HG02884 (cell line): ENCODE data around the gene DLGAP1.

ENCODE experiments used
- ATAC-seq: cut with Tn5 transposase; IDR thresholded peaks from one replicate; pipeline ENCODE4 v1.9.1; 2021; ENCODE audit warnings: mild to moderate bottlenecking, moderate library complexity; ENCODE audit not compliant: unreplicated experiment

Gene DLGAP1

DNA sequence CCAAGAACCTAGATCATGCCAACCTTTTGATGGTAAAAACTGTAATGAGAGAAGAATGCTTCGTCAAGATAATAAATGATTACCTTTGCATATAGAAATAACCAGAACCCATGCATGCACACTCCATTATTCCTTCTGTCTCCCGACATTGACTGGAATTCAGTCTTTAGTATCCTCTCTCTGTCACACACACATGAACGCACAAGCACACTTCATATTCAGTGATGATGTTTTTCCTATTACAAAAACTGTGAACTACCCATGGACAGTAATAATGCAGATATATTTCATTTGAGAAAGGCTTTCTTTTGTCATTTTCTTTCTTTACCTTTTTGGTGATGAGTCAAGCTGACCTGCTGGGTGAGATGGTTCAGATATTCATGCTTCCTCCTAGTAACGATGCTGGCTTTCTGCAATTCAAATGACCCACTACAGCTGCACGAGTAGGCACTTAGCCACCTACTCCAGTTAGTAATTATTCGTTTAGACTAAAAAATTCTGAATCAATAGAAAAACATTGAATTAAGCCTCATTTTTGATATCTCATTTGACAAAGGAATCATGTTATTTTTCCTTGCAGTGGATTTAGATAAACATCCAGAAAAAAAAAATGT is 623.0 kb downstream of the DLGAP1 start:
- no peak for ATAC-seq

DNA sequence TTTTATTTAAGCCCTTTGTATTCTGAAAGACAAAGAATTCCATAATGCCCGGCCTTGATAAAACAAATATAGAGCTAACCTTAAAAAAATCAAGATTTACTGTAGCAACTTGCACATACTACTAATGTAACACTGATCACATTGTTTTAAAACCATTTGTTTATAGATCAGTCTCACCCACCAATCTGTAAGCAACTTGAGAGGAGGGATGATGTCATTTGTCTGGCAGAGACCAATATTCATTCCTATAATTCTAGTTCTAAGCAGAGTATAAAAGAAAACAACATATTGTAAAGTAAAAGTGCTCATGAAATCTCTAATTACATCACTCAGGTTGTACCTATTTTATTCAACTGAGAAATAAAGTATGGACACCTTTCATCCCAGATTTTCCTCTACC is 624.5 kb downstream of the DLGAP1 start:
- ATAC-seq, result no peak

DNA sequence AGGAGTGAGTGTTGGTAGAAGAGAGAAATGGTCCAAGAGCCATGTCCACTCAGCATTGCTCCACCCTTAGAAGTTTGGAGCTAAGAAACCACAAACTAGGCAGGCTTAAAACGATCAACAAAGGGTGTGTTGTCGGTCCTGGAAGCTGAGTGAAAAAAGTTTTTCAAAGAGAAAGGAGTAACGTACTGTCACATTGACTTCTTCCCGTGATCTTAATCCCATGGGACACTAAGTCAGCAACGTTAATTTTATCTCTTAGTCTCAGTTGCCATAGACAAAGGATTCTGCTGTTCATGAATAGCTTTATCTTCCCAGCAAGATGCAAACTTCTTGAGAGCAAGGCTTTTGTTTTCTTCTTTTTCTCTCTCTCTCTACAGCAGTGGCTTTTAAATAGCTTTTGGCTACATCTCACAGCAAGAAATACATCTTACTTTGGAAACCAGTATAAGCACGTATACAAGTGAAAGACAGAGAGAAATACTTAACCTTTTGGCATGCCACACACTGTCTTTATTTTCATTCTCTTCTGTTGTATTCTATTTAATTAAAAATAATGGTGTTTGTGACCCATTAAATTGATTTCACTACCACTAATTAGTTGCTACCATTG is 627.8 kb downstream of the DLGAP1 start:
- ATAC-seq, result no peak

DNA sequence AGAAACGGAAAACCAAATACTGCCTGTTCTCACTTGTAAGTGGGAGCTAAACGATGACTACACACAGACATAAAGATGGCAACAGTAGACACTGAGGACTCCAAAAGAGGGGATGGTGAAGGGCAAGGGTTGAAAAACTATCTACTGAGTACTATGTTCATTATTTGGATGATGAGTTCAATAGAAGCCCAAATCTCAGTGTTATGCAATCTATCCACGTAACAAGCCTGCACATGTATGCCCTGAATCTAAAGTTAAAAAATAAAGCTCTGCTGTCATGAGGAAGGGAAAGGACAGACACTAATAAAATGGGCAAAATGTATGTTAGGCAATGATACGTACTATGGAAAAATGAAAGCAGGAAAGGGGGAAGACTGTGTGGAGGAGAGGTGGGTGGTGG is 629.1 kb downstream of the DLGAP1 start:
- ATAC-seq, result no peak

DNA sequence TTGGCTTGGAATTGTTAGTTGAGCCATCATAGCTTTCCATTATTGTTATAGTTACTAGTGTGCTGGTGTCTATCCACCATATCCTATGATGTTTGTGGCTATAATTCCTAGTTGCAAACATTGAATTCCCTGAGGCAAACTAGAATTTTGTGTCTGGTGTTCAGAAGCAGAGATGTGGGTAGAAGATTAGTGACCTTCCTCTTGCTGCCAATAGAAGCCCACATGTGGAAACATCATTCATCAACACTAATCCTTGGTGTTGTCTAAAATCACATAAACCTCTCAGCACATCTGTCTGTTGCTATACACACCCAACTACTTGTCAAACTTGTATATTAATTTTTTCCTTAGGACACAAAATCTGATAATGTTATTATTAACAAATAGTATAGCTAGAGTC is 631.0 kb downstream of the DLGAP1 start:
- no peak for ATAC-seq

DNA sequence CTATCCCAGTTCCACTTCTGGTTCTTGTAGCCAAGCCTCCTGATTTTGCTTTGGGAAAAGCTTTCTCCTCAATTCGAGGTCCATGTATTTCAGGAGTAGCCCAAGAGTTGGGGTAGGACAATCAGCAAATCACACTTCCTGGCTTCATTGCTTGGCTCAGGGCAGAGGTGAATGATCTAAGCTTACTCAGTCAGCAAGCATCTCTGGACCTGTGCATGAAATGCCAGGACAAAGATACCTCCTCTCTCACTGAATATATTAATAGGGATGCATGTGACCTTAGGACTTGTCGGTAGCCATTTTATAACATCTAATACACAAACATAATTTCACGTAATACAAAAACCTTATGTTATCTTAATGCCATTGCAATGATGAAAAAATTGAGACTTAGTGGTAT is 632.0 kb downstream of the DLGAP1 start:
- ATAC-seq, result no peak

DNA sequence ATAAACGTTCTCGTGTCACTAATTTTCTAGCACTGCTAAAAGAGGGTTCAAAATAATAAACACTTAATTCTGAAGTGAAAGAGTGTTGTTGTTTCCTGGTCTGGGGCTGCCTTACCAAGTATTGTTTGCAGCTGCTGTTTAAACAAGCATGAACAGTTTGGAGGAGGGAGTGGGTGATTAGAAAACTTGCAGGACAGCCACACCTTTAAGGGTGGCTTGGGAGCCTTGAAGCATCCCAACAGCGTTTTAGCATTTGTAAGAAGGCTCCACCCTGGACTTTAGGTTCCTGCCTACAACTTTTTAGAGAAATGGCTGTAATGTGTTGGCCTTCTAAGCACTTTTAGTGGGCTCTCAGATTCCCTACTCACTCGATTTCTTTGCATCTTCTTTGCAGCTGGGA is 633.6 kb downstream of the DLGAP1 start:
- no peak for ATAC-seq

DNA sequence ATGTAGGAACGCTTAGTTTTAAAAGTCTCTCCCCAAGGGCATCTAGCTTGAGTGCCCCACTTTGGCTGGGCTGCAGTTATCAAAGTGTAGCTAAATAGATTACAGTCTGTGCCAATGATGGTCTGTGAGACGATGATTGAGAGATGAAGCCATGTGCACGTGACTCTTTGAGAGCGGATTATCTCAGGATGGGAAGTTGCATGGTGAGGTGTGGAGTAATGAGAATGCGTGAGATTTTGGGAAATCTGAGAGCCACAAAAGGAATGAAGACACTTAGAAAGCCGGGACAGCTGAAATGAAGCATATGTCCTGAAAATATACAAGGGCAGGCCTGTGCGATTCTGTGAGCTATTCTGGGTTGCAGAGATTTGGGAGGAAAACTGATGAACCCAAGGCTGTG is 635.1 kb downstream of the DLGAP1 start:
- no peak for ATAC-seq

DNA sequence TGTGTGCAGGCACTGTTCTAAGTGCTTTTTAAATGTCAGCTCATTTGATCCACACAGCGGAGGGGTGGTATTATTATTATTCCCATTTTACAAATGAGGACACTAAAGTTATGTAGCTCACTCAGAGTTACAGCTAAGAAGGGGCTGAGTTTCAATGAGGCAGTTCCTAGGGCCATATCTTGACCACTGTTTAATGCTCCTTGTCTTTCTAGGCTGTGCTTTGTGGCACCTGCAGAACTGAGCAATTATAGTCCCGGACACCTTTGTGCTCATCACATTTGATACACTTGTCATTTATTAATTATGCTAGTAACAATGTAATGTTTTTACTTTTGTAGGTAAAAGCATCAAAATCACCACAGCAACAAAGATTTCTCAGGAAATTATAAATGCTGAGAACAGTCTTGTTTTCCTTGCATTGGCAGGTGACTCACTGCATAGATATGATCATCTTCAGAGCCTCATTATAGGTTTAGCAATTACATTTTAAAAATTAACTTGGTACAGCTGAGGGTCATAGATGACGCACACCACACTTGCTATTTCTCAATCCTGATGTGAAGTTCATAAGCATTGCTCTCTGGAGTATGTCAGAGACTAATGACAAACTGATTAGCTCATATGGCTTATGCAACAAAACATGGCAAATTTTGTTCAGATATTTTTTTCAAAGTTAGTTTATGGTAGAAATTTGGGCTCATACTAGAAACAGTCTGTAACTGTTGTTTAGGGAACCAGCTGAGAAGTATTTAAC is 638.3 kb downstream of the DLGAP1 start:
- ATAC-seq, result no peak

DNA sequence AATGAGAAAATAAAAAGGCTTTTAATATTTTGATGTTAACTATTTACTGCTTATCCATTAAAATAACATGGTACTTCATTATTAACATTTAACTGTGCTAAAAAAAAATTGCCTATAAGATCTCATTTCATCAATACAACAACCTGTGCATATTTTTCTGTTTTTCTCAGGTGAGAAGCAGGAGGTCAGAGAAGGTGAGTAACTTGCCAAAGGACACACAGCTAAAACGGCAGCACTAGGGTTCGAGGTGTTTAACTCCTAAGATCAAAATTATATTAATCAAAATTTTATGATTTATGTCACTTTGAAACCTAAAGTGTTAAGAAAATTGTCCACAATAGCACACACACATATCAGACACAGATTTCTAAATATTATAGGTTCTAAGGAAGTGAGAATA is 639.1 kb downstream of the DLGAP1 start:
- no peak for ATAC-seq

DNA sequence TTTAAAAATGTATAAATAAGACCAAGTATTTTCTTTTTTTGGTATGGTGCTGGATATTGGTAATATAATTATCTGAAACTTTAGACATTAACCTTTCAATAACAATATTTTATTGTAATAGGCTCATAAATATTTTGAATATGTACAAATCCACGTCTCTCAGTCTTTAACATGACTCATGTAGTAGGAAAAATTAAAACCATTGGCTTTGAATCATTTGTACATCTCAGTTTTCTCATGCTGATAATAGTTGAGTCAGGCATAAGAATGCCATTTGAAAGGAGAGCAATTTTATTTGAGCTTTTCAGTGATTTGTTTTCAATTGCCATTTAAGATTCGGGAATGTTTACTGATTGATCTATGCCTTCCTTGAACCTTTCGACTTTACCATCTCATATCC is 640.3 kb downstream of the DLGAP1 start:
- ATAC-seq, result no peak

DNA sequence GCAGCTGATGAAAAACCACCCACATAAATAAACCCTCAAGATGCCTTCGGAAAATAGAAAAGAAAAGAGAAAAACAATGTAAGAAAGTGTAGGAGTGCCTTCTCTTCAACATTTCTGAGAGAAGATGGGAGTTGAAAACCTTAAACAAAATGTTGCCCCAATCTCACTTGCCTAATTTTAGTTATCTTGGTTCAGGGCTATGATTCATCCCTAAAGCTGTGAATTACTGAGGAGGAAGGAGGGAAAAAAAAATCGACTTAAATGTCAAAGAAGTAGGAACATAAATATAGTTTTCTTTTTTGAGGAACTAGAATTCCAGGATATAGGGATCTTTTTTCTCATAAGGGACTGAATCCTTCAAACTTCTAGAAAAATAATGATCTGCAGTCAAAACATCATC is 644.8 kb downstream of the DLGAP1 start:
- no peak for ATAC-seq

DNA sequence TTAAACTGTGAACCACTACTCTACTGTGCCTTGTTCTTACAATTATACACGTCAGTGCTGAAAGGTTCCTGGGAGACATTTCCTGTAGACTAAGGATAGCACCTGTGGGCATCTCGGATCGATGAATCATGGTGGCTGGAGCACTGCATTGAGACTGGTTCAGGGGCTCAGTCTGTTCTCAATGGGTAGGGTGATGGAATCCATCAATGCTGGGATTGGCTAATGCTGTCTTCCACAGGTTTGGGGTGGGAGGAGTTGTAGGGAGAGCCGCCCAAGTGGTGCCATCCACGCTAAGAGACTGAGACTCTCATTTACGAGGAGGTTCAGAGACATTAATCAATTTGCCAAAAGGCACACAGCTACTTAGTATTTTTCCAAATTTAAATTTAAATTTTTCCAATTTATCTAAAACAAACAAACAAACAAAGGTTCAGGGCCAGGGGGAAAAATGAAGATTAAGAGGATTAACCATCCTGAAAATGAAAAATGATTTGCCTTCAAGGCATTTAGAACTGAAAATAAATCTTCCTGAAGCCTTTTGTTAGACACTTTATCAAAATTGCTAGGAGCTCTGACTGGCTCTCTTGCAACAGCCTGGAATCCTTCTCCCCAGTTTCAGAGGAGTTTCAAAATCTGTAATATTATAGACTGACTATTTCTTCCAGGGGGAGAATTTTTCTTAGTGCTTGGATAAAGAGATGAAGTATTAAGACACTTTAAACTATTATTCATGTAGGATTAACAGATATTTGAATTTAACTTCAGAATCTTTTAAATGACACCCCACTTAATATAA is 645.9 kb downstream of the DLGAP1 start:
- no peak for ATAC-seq

DNA sequence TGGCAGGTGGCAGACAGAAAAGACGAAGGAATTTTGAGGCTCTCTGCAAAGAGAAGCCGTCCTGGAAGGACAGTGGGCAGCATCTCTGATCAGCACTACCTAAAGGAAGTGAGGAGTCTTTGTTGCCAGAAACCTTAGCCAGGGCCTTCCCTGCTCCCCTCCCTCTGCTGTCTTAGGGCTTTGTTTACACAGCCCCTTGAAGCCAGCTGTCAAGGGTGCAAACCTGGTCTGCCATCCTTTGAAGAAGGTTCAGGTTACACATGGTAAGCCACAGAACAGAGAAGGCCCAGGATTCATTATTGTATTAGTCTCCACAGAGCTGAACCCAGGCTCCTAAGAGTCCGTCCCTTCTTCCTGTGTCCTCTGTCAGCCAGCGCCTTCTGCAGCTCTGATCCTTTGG is 648.5 kb downstream of the DLGAP1 start:
- ATAC-seq, result no peak

DNA sequence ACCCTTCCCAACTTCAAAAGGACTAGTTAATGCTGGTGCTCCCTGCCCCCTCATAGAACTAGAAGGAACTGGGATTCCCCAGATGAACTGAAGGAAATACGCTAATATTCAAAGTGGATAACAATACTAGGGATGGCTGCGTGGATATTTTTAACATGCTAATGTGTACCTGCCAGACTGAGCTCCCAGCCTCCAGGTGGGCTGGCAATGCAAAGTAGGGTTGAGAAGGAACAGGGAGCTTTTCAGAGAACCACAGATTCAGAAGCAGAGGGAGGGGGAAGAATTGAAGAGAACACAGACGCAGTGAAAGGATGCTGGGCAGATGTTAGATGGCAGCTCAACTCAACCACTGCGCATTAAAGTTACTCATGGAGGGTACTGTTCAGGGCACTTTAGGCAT is 650.8 kb downstream of the DLGAP1 start:
- no peak for ATAC-seq

DNA sequence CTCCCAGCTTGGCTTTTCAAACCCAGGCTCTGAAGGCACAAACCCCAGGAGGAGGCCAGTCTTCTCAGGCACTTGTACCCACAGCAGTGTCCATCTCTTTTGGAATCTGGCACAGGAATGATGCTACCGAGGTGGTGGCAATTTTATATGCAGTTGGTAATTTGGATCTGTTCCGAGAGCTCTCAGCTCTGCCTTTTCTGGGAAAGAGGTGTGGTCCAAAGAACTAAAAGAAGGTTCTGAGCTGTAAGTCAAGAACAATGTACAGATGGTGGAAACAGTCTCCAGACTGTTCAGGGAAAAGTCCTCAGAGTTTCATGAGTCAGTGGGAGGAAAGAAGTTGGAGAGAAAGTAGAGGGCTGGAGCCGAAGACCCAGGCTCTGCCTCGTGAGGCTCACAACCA is 651.8 kb downstream of the DLGAP1 start:
- ATAC-seq, result no peak

DNA sequence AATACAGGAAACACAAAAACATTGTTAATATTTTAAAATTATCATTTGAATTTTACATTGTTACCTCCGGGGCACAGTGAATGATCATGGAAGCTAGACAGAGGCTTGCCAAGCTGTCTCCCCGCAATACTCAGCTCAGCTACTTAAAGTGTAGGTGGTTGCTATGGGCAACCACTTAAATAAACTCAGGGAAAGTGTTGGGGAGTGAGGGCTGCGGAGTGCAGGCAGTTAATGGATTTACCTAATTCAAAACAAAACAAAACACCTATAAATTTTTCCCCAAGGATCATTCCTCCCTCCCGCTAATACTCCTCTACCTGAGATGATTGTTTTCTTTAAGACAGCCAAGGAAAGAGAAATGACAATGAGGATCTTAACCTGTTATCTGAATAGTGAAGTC is 655.6 kb downstream of the DLGAP1 start:
- ATAC-seq, result no peak

DNA sequence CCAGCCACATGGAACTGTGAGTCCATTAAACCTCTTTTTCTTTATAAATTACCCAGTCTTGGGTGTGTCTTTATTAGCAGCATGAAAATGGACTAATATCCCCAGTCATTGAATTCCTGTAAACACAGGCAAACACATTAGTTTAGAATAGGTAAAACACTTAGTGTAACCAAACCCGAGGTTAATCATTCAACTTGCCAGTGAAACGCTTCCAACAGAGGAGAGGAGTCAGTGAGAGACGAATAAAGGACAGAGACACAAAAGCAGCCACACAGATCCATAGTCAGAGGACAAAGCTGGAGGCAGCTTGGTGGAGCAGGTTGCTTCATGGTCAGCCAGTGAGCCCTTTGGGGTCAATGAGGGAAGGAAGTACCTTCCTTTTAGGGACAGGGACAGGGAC is 657.1 kb downstream of the DLGAP1 start:
- no peak for ATAC-seq

DNA sequence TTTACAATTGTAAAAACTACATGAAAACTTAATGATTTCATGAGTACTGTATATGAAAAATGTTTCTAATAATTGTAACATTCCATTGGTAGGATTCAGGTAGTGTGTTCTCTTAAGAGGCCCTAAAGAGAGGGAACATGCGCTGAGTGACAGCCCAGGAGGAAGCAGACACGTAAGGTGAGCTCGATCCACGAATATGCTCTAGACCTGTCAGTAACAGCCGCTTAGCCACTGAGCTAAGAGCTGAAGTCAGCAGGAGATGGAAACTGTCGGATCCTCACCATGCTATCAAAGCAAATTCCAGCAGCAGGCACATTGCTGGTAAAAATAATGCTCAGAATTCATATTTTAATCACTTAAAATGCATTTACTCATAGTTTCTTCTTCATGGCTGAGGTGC is 658.7 kb downstream of the DLGAP1 start:
- ATAC-seq, result no peak

DNA sequence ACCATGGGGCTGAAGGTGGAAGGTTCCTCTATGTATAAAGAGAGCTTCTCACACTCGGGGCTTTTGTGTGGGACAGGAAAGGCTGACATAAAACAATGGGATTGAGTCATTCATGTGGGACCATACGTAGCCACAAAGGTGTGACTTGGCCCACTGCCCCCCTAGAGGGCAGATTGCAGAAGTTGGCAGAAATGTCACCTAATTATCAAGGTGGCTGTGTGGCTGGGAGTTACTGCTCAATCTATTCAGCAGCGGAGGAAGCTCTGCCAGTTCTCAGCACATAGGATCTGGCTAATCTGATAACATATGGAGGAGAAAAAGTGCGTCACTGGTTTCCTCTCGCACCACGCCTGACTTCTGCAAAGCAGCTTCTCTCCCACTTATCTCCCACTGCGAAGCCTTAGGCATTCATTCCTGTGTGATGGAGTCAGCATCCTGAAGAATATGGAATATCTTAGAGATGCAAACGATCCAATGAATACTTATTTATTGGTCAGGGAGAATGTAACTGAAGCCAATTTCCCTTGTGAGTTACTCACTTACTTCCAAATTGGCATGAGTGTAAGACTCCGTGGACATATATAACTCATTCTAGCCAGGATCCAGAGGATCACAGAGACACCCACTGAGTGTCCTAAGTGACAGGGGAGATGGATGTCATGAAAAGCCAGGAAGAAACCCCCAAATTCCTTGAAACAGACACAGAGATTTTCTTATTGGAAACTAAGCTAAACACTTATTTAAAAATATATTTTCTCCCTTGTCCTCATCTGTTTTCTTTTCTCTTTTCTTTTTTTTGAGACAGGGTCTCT is 660.4 kb downstream of the DLGAP1 start:
- ATAC-seq, result no peak

DNA sequence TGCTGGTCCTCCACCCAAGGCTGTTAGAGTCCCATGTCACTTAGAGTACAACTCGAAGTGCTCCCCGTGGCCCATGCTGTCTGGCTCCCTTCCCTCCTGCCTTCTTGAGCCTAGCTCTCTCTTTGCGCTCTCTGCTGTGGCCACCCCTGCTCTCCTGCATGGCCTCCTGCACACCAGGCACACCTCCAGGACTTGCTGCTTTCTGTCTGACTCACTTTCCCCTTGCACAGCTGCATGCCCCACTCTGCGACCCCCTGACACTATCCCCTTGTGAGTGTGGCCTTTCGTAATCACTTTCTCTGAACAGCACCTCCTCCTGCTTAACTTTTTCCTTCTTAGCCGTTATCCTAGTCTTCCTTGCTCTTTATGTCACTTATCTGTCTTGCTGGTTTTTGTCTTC is 661.6 kb downstream of the DLGAP1 start:
- no peak for ATAC-seq
